B cell (primary cell): ENCODE data around the gene KCTD13. TPM values are rescaled to one million over a fixed set of nuclear protein-coding genes. Genes with fewer than 3 reads are reported as not detected.

Source experiments
- ATAC-seq: fragments of 200-7000 bp; cut with Tn5 transposase; one replicate; pipeline ENCODE4 v1.10.0; 2021; ENCODE audit warnings: low read depth, mild to moderate bottlenecking, moderate number of reproducible peaks, moderate library complexity
- CTCF ChIA-PET: fragments of 350-600 bp; sonication (Branson Sonifier 250); formaldehyde crosslinking; loops from one replicate; lab custom pipeline; 2021; ENCODE audit warnings: antibody characterized with exemption, inconsistent platforms; lab: Charles Lee
- POLR2A ChIA-PET: fragments of 350-600 bp; sonication (Branson Sonifier 250); formaldehyde crosslinking; loops from one replicate; lab custom pipeline; 2021; ENCODE audit warnings: antibody characterized with exemption; lab: Charles Lee
- DNase-seq: peaks from one replicate; pipeline ENCODE4 v3.0.0; 2013
- H2AFZ ChIP-seq: 2 replicates; pipeline ENCODE4 v1.6.1; 2012; ENCODE audit warnings: mild to moderate bottlenecking, low read depth, low read length; ENCODE audit not compliant: insufficient read depth, poor library complexity, severe bottlenecking
- H3K27ac ChIP-seq, 2 donors: 1 replicate in 1 of 2; 2 replicates in 1 of 2; pipeline ENCODE4 v1.5.1; 2012 to 2013; ENCODE audit warnings: low read length in 2 of 2, mild to moderate bottlenecking in 2 of 2, moderate library complexity in 1 of 2
- H3K27me3 ChIP-seq, 4 experiments: fragments of 200-600 bp in 1 of 4; sonication (generic) in 1 of 4; replicated peaks in 1 of 4; 1 replicate in 2 of 4; 2 replicates in 2 of 4; pipeline versions ENCODE4 v1.6.1 to v1.7.0; 2013 to 2016; ENCODE audit warnings: low read length in 3 of 4, mild to moderate bottlenecking in 2 of 4, mixed read lengths in 1 of 4, moderate library complexity in 1 of 4; ENCODE audit not compliant: insufficient read depth in 4 of 4, control insufficient read depth in 3 of 4; ENCODE audit errors: control extremely low read depth in 1 of 4
- H3K36me3 ChIP-seq, 2 experiments: replicated peaks in 1 of 2; 1 replicate in 1 of 2; 2 replicates in 1 of 2; pipeline versions ENCODE4 v1.6.1 to v1.7.1; 2013; ENCODE audit warnings: low read length in 1 of 2; ENCODE audit not compliant: insufficient read depth in 2 of 2, control insufficient read depth in 1 of 2; ENCODE audit errors: control extremely low read depth in 1 of 2, extremely low read depth in 1 of 2
- H3K4me1 ChIP-seq, 2 donors: fragments of 200-600 bp in 1 of 2; sonication (generic) in 1 of 2; 1 replicate in 1 of 2; 2 replicates in 1 of 2; pipeline versions ENCODE4 v1.5.1 to v1.6.1; 2013 to 2017; ENCODE audit warnings: low read length in 2 of 2; ENCODE audit not compliant: control insufficient read depth in 2 of 2, insufficient read depth in 2 of 2
- H3K4me2 ChIP-seq: replicated peaks from 2 replicates; pipeline ENCODE3; 2012; ENCODE audit warnings: mild to moderate bottlenecking, low read depth, low read length; ENCODE audit not compliant: poor library complexity, severe bottlenecking
- H3K4me3 ChIP-seq, 5 experiments: fragments of 200-600 bp in 1 of 5; sonication (generic) in 1 of 5; 1 replicate in 3 of 5; 2 replicates in 2 of 5; pipeline versions ENCODE4 v1.5.1 to v1.7.0; 2011 to 2016; ENCODE audit warnings: low read length in 4 of 5, mild to moderate bottlenecking in 4 of 5, low read depth in 2 of 5, control low read depth in 1 of 5, moderate library complexity in 1 of 5; ENCODE audit not compliant: insufficient read depth in 1 of 5; ENCODE audit errors: control extremely low read depth in 1 of 5, extremely low read depth in 1 of 5
- H3K79me2 ChIP-seq: fragments of 200-600 bp; sonication (generic); one replicate; pipeline ENCODE4 v1.6.0; 2016; ENCODE audit warnings: low read length; ENCODE audit not compliant: control insufficient read depth, insufficient read depth
- H3K9ac ChIP-seq: fragments of 200-600 bp; sonication (generic); 2 replicates; pipeline ENCODE4 v1.6.1; 2017; ENCODE audit warnings: mild to moderate bottlenecking, low read length, moderate library complexity
- H3K9me3 ChIP-seq, 3 donors: one replicate each; pipeline versions ENCODE4 v1.6.1 to v1.7.1; 2013; ENCODE audit warnings: low read length in 2 of 3; ENCODE audit not compliant: control insufficient read depth in 2 of 3, insufficient read depth in 1 of 3; ENCODE audit errors: control extremely low read depth in 1 of 3
- H4K20me1 ChIP-seq: 2 replicates; pipeline ENCODE4 v1.6.0; 2012; ENCODE audit warnings: mild to moderate bottlenecking, low read length; ENCODE audit not compliant: insufficient read depth, control insufficient read depth, poor library complexity, severe bottlenecking
- H3K27ac Mint-ChIP-seq: one replicate; pipeline ENCODE4 v1.8.0; 2021; ENCODE audit warnings: mixed read lengths
- H3K27me3 Mint-ChIP-seq: one replicate; pipeline ENCODE4 v1.8.0; 2021; ENCODE audit warnings: mixed read lengths
- H3K4me1 Mint-ChIP-seq: one replicate; pipeline ENCODE4 v1.8.0; 2021; ENCODE audit warnings: mixed read lengths
- H3K4me3 Mint-ChIP-seq: one replicate; pipeline ENCODE4 v1.8.0; 2021; ENCODE audit warnings: mixed read lengths
- H3K9me3 Mint-ChIP-seq: one replicate; pipeline ENCODE4 v1.8.0; 2022; ENCODE audit warnings: mixed read lengths; ENCODE audit not compliant: insufficient read depth
- EZH2 ChIP-seq: IDR thresholded peaks from 2 replicates; pipeline ENCODE4 v1.6.1; 2012; ENCODE audit warnings: borderline replicate concordance, low read depth, mild to moderate bottlenecking, moderate library complexity, low read length; ENCODE audit not compliant: insufficient read depth, poor library complexity, severe bottlenecking
- WGBS: methylation state at CpG from one replicate; pipeline ENCODE4 v1.1.5; 2013; ENCODE audit warnings: missing lambda C conversion rate; ENCODE audit not compliant: insufficient coverage; 5-methylcytosine and 5-hydroxymethylcytosine counted together
- intact Hi-C: fragments of 100-400 bp; cut with micrococcal nuclease; formaldehyde crosslinking; loops from one replicate; pipeline ENCODE4 v1.10.0; 2022
- polyA plus RNA-seq: library from polyadenylated mRNA; depleted of rRNA; stranded (reverse); fragments of >200 nt; gene quantifications from 2 replicates; pipeline ENCODE4 v1.2.3, GENCODE V29; 2012
- total RNA-seq, 2 donors: library from RNA; stranded (reverse); fragments of 120-200 nt in 1 of 2; gene quantifications; 1 replicate in 1 of 2; 2 replicates in 1 of 2; pipeline versions ENCODE4 v1.2.3 to v1.2.4, GENCODE V29; 2013 to 2022
- TF ChIP-seq, protein P1 (sequence below): fragments of 200-600 bp; IDR thresholded peaks from one replicate; pipeline ENCODE4 v1.8.0; 2022; ENCODE audit warnings: antibody characterized with exemption, mild to moderate bottlenecking

KCTD13 gene
- total and polyA plus RNA-seq, 2 donors (not counting 1 experiment from before 2014, with no cell fraction given): 61.5 to 74.3 TPM

GRCh38 chr16:29862884-29863668 is 63.0 kb downstream of the KCTD13 start, which contains the start of gene CDIPT:
Gene CDIPT (minus strand): TSS chr16:29863226. CDS start chr16:29862857, 369 bp downstream.
- WGBS: under 1% methylated on average over 34 of the region's 57 CpGs
- peak within 1 kb of the TSS; percentile 99 for H3K27ac Mint-ChIP-seq
- DNase-seq: peak; percentile 98
- peak within 1 kb of the TSS; percentile 78 for H2AFZ ChIP-seq
- peaks cover 16% of the 10 kb centered on the region for H3K79me2 ChIP-seq
- peaks cover 14 to 19% of the 10 kb centered on the region in 2 donors for H3K4me1 ChIP-seq
- intact Hi-C loops: loop anchor here (1.0 to 10.0 kb wide), 13 partner anchors 15 to 532 kb away; partner anchors contain the start of genes ASPHD1, C16orf54, INO80E and KCTD13
- no peaks in the 10 kb centered on the region for H3K27me3 Mint-ChIP-seq
- no peaks in the 10 kb centered on the region for H3K9me3 Mint-ChIP-seq
- H3K36me3 ChIP-seq: peaks cover 4 to 25% of the 10 kb centered on the region in 2 experiments
- peaks cover 0 to 4% (median 0%) of the 10 kb centered on the region in 3 donors for H3K9me3 ChIP-seq
- H3K4me3 ChIP-seq: peak within 1 kb of the TSS; percentile 67 to 92 (median 81)
- ATAC-seq: peak; percentile 97
- peak within 1 kb of the TSS; percentile 96 to 97 for H3K27ac ChIP-seq
- POLR2A ChIA-PET: interaction anchor here (0.5 to 1.3 kb wide), 7 partner anchors 18 to 1000 kb away, joined by 3 to 7 read pairs (median 3); partner anchors contain the start of genes SH2B1, TAOK2 and TMEM219
- H3K4me1 Mint-ChIP-seq: peaks cover 21% of the 10 kb centered on the region
- peak within 1 kb of the TSS; percentile 86 for H3K9ac ChIP-seq
- CTCF ChIA-PET: interaction anchor here (0.8 to 1.6 kb wide), 4 partner anchors 14 to 63 kb away, joined by 4 to 6 read pairs (median 5); partner anchors contain the start of genes KCTD13 and PAGR1
- TF ChIP-seq EZH2: no peak
- TF ChIP-seq, protein P1, sequence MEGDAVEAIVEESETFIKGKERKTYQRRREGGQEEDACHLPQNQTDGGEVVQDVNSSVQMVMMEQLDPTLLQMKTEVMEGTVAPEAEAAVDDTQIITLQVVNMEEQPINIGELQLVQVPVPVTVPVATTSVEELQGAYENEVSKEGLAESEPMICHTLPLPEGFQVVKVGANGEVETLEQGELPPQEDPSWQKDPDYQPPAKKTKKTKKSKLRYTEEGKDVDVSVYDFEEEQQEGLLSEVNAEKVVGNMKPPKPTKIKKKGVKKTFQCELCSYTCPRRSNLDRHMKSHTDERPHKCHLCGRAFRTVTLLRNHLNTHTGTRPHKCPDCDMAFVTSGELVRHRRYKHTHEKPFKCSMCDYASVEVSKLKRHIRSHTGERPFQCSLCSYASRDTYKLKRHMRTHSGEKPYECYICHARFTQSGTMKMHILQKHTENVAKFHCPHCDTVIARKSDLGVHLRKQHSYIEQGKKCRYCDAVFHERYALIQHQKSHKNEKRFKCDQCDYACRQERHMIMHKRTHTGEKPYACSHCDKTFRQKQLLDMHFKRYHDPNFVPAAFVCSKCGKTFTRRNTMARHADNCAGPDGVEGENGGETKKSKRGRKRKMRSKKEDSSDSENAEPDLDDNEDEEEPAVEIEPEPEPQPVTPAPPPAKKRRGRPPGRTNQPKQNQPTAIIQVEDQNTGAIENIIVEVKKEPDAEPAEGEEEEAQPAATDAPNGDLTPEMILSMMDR: peak; percentile 55
- no peaks in the 10 kb centered on the region for H3K27me3 ChIP-seq
- peak within 1 kb of the TSS; percentile 89 for H3K4me2 ChIP-seq
- peaks cover 8% of the 10 kb centered on the region for H4K20me1 ChIP-seq
- H3K4me3 Mint-ChIP-seq: peak within 1 kb of the TSS; percentile 96
